ENCODE data around the gene CD207. TPM values are rescaled to one million over a fixed set of nuclear protein-coding genes. Genes with fewer than 3 reads are reported as not detected.
A peak's percentile ranks its signal among the peaks of the same experiment; 100 is the strongest.
"Not testable (repeated sequence)": the region's sequence is repeated elsewhere in the genome, so short reads cannot be mapped to it uniquely, and the experiment has no call there.

The CD207 gene
- total RNA-seq, 1 donor from 2014 or later = not detected

DNA sequence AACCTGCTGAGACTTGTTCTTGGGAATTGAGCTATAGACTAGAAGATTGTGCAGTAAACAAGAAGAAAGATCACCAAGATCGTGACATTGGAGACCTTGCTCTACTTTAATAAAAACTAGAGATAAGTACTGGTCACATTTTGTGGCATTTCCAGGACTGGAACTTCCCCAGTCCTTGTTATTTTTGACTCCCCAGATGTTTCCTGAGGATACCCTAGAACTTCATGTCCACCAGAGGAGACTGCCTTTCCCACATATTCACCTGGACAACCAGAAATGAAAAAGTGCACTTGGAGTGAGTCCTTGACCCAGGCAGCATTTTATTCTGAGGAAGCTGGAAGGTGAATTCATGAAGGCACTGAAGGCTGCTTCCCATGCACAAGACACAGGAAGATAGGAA is 5.7 kb downstream of the CD207 start:
- peak; percentile 60 to 67 for DNase-seq (ENCODE audit: low read depth in 2 of 2)

DNA sequence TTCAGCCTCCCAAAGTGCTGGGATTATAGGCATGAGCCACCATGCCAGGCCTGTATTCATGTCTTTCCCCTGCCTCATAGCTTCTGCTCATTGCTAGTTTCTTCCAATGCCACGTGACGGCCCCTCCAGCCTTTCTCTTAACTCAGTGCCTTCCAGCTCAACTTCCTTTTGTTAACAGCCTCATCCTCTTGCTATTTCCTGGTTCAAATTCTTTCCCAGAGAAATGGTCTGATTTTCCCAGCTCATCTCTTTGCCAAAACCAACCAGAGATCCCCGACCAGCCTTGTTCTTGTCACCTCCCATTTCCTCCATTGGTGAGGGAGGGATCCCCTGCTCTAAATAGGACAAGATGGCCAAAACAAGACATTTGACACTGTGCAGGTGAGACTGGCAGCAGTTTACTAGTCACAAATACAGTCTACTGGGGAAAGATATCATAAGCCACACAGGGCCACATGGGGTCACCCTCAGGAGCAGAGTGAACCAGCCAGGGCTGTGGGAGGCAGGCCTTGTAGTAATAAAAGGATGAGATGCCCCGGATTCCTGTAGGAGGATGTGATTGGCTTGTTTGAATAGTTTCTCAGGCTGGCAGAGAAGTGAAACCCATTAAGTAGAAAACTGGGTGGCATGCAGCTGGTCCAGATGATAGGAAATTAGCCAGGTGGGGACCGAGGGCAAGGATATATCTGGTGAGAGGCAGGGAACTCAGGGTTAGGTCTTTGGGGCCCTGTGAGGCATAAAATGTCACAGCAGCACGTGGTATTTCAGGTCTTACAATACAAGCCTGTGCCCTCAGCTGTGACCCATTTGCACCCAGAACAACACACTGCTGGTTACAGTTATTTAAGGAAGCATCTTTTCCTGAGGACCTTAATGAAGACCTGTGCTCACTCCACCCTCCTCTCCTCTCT is 6.4 kb downstream of the CD207 start:
- DNase-seq (ENCODE audit: low read depth in 2 of 2) = peak; percentile 83 to 95

DNA sequence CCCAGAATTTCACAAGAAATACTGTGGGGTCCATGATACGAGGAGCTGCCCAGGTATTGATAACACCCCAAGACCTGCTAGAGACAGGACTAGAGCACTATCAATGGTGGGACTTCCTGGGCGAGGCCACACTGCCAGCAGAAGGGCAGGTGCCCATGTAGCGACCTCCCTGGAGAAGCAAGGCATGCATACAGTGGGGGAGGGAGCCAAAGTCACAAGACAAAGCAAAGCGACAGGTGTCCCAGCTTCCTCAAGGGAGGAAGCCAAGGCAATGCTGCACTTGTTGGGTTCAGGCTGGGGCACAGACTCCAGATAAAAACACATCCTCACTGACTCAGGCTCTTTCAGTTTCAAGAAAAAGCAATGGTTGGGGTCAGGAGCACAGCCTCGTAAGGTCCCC is 7.5 kb downstream of the CD207 start:
- DNase-seq (ENCODE audit: low read depth in 2 of 2) = peak in 1 of 2 donors; percentile 23

DNA sequence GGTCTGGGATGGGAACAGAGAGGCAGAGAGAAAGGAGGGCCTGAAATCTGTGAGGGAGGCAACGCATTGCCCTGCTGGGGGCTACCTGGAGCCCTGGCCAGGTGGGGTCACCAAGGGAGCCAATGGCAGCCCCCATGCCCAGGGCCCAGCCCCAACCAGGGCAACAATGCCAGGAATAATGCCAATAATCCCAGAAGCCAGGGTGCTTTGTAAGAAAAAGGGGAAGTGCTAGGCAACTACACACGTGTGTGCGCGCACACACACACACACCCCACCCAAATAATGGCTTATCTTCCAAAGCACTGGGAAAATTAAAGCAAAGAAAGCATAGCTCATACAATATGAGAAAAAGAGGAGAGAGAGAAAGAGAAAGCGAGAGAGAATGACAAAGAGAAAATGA is 8.2 kb downstream of the CD207 start:
- DNase-seq (ENCODE audit: low read depth in 2 of 2) = no peak

DNA sequence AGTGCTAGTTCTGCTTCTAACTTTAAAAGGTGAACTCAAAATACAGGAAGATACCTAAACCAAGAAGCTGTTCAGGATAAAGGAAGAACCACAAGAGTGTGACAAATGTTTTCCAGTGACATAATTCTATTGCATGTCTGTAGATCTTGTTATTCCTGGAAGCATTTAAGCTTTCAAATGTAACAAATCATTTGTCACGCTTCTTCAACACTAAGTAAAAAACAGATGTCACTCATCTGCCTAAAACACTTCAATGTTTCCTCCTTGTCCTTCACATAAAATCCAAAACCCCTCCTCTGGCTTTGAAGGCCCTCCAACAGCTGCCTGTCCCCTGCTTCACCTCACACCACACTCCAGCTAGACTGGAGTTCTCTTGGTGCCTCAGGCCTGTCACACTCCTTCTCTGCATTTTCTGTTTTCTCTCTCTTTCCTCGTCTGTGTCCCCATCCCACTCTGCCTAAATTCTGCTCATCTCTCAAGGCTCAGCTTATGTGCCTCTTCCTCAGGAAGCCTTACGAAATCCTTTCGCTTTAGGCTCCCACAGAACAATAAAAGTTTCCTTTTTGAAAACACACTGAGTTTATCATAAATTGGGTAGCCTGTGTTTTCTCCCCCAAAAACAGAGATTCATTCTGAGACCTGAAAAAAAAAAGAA is 8.8 kb downstream of the CD207 start:
- DNase-seq (ENCODE audit: low read depth in 2 of 2) = peak in 1 of 2 donors; percentile 53

DNA sequence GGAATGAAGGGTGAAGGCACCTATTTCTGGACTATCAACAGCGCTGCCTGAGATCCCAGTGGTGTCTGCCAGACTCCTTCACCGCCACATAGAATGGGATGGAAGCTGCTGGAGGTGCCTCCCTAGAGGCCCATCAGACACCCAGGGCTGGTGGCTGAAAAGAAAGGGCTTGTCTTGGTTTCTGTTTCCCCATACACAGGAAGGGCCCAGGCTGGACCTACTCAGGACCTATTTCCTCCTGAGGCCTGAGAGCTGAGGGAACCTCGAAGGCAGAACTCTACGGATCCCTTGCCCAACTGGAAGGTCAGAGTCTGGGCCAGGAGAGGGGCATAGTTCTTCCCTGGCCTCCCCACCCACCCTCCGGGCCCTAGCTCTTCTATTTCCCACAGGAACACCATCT is 12.4 kb downstream of the CD207 start:
- DNase-seq (ENCODE audit: low read depth in 2 of 2) = no peak

DNA sequence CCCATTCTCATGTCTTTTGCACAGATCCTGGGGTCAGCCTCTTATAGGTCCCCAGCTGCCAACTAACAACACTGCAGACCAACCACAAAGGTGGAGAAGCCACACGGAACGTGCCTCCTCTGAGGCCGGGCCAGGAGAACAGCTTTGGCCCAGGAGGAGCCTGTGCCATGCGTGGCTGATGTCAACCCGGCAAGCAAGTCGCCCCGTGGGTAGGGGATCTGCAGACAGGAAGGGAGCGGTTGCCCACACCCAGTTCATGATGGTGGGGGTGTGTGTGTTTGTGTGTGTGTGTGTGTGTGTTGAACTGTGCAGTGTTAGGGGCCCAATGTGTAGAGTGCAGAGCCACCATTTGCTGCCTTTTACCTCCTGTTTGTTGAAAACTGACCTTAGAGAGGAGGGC is 12.8 kb downstream of the CD207 start:
- no peak for DNase-seq (ENCODE audit: low read depth in 2 of 2)

DNA sequence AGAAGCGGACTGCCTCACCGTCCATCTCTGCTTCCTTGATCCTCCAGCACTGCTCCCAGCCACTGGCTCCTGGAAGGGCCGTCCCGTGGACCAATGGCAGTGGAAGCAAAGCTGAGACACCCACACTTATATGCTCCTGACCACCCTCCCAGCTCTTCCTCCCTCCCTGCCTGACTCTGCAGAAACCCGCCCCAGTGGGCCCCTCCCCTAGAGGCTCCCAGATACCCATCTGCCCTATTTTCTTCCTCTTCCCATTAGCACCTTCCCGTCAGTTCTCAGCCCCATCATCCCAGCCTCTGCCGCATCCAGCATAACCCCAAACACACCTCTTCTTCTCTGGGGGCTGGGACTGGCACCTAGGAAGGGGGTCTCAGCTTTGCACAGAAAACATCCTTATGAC is 15.1 kb downstream of the CD207 start, which contains the start of gene CLEC4F:
Gene CLEC4F (minus strand): TSS at position 101 of the 400 bp plus-strand sequence. CDS start 76 bp downstream, at position 25.
- no peak for DNase-seq (ENCODE audit: low read depth in 2 of 2)

DNA sequence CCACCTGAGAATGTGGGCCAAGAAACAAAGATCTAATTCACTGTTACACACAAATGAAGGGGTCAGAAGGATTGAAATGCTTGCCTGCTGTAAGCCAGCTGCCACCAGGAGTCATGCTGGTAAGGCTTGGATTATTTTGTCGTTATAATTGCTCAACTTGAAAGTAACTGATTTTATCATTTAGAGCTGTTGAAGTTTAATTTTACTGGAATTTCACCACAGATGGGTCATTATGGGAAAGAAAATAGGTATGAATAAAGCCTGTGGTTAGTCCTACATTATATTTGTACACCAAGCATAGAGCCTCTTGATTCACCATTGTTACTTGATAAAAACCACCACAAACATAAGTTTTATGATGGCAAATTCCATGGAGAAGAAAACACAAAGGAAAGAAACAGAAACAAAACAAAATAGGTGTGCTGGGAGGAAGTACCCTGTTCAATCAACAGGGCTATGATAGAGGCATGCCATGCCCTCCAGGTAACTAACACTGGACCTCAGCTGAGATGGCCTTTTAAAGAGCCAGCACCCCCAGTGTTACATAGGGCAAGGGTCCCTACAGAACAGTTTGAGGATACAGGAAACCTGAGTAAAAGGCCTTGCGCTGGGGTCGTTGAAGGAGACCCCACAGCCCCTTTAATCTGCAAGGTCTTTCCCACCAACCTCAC is 18.2 kb downstream of the CD207 start:
- DNase-seq (ENCODE audit: low read depth in 2 of 2) = no peak

DNA sequence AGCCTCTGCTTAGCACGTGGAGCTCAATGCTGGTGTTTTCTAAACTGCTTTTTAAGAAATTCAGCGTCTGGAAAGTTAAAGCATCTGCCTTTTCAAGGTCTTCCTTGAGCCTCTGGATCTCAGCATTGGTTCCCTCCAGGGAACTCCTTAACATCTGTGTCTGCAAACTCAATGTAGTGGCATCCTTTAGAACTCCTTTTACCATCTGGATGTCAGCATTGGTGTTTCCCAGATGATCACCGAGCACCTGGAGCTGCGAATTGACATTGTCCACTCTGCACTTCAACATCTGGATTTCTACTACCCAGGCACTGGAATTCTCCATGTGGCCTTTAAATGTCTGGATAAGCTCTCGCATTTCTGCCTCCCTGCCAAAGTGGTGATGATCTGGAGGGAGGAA is 18.9 kb downstream of the CD207 start:
- DNase-seq (ENCODE audit: low read depth in 2 of 2) = no peak

DNA sequence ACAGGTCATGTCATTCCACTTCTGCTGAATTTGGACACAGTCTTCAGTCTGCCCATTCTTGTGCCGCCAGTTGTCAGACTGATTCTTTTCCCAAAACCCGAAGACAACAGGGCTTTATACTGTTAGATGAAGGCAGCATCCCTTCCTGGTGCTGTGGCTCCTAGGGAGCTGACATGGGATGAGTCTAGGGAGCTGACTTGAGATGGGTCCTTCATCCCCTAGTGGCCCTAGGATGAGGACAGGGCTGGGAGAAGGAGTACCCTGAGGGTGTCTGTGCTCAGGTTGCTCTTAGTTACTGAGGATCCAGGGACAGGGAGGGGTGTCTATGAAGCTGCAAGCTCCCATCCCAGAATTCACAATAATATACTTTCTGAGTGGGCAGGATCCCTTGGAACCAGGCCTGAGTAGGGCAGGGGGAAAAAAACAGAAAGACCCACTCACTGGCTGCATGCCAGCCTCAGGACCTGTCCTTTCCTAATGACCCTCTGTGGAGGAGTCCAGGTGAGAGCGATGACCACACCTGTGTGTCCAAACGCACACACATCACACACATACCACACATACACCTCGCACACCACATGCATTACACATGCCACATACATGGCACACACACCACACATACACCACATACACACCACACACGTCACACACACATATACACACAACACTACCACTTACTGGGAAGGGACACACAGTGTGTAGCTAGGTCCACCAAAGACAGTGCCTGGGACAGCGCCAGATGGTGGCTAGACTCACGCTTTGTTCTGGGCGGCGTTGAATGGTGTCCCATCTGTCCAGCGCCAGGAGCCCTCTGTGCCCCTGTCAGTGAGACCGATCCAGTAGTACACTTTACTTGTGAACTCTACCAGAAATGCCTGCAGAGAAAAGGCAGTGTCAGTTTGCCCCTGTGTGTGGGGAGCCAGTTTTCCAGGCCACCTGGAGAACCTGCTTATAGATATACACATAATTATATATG is 26.3 kb downstream of the CD207 start:
- DNase-seq (ENCODE audit: low read depth in 2 of 2) = no peak

DNA sequence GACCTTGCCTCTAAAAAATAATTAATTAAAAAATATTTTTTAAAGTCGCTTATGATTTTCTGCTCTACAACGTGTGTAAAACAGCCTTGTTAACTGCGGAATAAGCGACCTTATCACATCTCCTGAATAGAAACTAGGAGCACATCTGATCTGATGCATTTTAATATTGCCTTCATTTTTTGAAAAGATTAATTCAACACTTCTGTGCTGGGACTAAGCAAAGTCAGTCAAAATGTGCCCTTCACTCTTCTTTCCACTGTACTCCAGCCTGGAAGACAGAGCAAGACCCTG is 27.8 kb downstream of the CD207 start:
- DNase-seq (ENCODE audit: low read depth in 2 of 2) = no peak

DNA sequence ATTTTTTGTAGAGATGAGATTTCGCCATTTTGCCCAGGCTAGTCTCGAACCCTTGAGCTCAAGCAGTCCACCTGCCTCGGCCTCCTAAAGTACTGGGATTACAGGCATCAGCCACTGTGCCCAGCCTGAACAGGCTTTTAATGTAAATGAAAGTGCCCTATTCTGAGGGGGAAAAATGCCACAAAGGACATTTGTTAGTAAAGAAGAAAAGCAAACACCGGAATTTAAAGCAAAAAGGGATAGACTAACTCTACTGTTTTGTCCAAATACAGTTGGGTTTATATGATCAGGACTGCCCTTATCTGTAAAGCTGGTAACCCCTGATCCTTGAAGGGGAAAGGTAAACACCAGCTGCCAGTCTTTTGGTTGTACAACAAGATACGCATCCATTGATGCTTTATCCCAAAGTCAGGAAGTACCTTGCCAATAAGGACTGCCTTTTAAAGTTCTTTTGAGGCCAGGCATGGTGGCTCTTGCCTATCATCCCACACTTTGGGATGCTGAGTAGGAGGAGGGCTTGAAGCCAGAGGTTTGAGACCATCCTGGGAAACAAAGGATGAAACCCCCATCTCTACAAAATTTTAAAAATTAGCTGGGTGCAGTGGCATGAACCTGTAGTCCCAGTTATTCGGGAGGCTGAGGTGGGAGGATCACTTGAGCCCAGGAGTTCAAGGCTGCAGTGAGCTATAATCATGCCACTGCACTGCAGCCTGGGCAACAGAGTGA is 28.4 kb downstream of the CD207 start:
- DNase-seq (ENCODE audit: low read depth in 2 of 2) = no peak

DNA sequence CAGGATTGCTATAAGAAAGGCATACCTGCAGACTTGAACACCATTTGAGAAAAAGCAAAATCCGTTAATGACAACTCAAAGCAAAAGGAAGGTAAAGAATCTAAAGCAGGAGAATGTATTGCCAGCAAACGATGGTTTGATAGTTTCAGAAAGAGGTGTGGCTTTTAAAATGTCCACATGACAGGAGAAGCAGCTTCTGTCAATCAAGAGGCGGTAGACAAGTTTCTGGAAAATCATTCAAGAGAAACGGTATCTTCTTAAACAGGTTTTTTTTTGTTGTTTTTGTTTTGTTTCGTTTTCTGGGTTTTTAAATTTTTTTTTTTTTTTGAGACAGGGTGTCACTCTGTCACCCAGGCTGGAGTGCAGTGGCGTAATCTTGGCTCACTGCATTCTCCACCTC is 29.0 kb downstream of the CD207 start:
- no peak for DNase-seq (ENCODE audit: low read depth in 2 of 2)

DNA sequence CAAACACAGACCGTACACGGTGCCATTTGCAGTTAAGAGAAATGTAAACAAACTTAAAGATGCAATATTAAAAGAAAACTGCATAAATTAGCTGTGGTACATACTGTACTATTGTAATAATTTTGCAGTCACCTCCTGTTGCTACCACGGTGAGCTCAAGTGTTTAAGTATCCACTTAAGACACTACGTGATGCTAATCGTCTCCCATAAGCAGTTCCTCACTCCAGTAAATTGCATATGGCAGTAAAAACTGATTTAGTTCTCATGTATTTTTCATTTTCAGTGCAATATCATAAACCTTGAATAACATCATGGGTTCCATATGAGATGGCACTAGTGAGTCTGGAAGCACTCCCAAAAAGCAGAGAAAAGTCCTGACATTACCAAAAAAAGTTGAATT is 29.6 kb downstream of the CD207 start:
- DNase-seq (ENCODE audit: low read depth in 2 of 2) = no peak

DNA sequence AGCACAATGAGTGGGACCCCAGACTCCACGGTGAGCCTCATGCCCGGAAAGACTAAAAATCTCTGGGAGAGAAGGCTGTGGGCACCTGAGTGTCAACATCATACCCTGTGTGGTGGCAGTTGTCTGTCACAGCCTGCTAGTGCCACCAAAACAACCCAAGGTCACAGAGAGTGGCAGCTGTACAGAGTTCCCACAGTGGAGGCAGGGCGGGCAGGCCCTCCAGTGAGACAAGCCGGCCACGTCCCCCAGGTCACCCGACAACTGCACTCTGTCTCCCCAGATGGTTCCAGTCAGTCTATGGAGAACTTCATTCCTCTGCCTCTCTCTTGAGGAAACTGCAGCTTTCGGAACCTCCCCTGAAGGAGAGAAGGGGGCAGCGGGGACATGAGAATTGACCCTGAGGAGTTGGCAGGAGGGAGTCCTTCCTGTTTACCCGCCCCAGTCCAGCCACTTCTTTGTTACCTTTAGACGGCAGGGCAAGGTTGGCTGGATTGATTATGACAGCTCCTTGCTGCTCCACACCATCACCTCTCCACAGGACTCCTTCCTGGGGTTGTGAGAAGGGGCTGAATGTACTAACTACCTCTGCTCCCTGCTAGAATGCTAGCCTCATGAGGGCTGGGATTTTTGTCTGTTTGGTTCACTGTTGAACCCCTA is 33.9 kb downstream of the CD207 start:
- no peak for DNase-seq (ENCODE audit: low read depth in 2 of 2)

DNA sequence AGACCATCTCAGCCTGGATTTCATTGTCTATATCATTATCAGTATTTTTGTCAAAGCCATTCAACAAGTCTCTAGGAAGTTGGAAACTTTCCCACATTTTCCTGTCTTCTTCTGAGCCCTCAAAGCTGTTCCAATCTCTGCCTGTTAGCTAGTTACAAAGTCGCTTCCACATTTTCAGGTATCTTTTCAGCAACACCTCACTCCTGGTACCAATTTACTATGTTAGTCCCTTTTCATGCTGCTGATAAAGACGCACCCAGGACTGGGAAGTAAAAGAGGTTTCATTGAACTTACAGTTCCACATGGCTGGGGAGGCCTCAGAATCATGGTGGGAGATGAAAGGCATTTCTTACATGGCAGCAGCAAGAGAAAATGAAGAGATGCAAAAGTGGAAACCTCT is 35.9 kb downstream of the CD207 start:
- no peak for DNase-seq (ENCODE audit: low read depth in 2 of 2)

DNA sequence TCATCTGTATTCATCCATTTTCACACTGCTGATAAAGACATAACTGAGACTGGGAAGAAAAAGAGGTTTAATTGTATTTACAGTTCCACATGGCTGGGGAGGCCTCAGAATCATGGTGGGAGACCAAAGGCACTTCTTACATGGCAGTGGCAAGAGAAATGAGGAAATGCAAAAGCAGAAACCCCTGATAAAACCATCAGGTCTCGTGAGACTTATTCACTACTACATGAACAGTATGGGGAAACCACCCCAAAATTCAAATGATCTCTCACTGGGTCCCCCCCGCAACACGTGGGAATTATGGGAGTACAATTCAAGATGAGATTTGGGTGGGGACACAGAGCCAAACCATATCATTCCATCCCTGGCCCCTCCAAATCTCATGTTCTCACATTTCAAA is 37.6 kb downstream of the CD207 start:
- DNase-seq (ENCODE audit: low read depth in 2 of 2) = not testable (repeated sequence)

DNA sequence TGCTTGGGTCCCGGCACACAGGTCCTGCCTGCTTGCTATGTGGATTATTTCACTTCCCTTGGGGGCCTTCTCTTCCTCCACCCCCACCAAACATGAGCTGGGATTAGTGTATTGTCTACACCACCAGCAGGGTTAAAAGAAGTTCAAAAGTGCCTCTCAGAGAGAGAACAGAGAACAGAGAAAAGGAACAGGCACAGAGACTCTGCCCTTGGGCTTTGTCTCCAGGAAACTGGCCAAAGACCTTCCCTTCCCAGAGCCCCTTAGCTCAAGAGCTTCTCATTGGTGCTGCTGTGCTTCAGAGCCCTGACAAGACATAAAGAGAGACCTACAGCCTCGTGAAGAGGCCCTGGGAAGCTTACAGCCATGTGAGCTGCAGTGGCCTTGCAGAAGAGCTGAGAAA is 38.1 kb downstream of the CD207 start:
- DNase-seq (ENCODE audit: low read depth in 2 of 2) = no peak

DNA sequence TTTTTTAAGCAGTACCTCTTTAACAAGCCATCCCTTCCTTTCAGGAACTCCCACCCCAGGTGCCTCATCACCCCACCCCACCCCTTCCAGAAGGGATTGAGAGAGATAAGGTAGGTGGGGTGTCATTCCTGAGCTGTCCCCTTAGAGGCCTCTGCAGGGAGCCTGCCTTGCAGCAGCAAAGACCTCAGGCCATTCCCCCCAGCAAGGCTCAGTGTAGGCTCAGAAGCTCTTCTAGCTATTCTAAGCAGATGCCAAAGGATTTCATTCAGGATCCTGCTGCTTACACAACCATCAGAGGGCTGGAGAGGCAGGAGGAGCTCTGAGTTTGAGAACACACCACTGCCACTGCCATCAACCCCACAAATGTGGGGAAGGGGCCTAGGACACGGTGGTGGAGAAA is 39.4 kb downstream of the CD207 start:
- no peak for DNase-seq (ENCODE audit: low read depth in 2 of 2)

Data from lung microvascular endothelial cell (primary cell).